ENCODE data around the gene TUBB4A. TPM values are rescaled to one million over a fixed set of nuclear protein-coding genes. Genes with fewer than 3 reads are reported as not detected.

The TUBB4A gene
- polyA plus RNA-seq, 1 donor = 7.3 TPM

DNA sequence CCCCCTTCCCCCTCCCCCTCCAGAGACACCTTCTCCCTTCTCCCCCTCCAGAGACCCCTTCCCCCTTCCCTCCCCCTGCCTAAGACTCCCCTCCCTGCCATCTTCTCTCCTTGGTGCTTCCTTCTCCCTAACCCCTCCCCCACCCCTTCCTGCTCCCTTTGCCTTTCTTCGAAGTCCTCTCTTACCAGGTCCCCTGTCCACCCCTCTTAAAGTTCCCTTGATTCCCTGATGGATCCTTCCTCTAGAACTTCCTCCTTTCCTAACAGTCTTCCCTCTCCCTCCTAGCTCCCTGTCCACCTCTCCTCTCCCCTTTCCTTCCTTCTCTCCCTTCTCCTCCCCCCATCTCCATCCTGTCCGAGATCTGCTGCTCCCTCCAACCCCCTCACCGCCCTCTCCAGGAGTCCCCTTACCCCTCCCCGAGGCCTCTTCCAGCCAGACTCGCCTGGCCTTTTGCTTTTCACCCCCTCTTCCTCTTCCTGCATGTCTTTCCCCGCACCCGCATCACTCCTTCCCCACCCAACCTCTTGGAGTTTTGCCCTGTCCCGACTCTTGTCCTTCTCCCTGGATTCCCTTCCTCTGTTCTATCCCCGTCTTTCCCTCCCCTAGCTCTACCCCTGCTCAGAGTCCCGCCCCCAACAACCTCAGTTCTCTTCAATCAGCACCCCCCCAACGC is 31.8 kb upstream of the TUBB4A start:
- peaks cover 15% of the 10 kb centered on the region for H3K4me1 ChIP-seq (ENCODE audit: control insufficient read depth, insufficient read depth, low read length)
- 0% methylated on average over 3 of the region's 11 CpGs for WGBS (ENCODE audit: insufficient coverage, low lambda C conversion rate)
- peaks cover 47% of the 10 kb centered on the region for H3K27me3 ChIP-seq (ENCODE audit: control insufficient read depth, insufficient read depth, low read length)
- DNase-seq = no peak
- H3K36me3 ChIP-seq (ENCODE audit: control insufficient read depth, insufficient read depth, low read length) = no peaks in the 10 kb centered on the region
- peaks cover 9% of the 10 kb centered on the region for H3K9me3 ChIP-seq (ENCODE audit: control insufficient read depth, low read depth, low read length)
- H3K27ac ChIP-seq (ENCODE audit: low read length) = no peak overlapping the region
- H3K4me3 ChIP-seq (ENCODE audit: low read length) = no peak overlapping the region

GRCh38 chr19:6533000-6533328 is 30.9 kb upstream of the TUBB4A start:
- no peak for DNase-seq
- Histone ChIP-seq H3K4me1 (ENCODE audit: control insufficient read depth, insufficient read depth, low read length) (peaks cover 15% of the 10 kb centered on the region), H3K27ac (ENCODE audit: low read length) (no peak overlapping the region), H3K27me3 (ENCODE audit: control insufficient read depth, insufficient read depth, low read length) (peaks cover 47% of the 10 kb centered on the region), H3K4me3 (ENCODE audit: low read length) (no peak overlapping the region), H3K9me3 (ENCODE audit: control insufficient read depth, low read depth, low read length) (peaks cover 9% of the 10 kb centered on the region), H3K36me3 (ENCODE audit: control insufficient read depth, insufficient read depth, low read length) (no peaks in the 10 kb centered on the region)
- no CpG with 5 or more reads among the region's 3 CpGs for WGBS (ENCODE audit: insufficient coverage, low lambda C conversion rate)

DNA sequence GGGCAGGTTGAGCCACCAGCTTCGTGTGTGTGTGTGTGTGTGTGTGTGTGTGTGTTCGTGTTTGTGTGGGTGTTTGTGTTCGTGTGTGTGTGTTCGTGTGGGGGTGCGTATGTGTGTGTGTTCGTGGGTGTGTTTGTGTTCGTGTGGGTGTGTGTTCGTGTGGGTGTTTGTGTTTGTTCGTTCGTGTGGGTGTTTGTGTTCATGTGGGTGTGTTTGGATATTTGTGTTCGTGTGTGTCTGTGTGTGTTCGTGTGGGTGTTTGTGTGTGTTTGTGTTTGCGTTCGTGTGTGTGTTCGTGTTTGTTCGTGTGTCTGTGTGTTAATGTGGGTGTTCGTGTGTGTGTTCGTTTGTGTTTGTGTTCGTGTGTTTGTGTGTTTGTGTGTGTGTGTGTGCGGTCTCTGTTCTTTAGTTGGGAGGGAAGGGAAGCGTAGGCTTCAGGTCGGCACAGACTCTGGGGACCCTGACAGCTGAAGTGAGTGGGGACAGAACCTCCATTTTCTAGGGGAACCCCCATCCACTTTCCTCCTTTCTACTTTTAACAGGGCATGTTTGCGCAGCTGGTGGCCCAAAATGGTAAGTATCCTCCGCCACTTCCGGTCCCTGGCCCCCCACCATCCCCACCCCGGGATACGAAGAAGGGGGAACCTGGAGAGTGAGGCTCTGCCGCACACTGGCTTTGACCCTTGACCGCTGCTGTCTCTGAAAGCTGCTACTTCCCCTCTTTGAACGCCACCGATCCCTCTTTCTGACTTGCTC is 30.3 kb upstream of the TUBB4A start:
- peaks cover 9% of the 10 kb centered on the region for H3K9me3 ChIP-seq (ENCODE audit: control insufficient read depth, low read depth, low read length)
- H3K27ac ChIP-seq (ENCODE audit: low read length) = no peak overlapping the region
- H3K4me1 ChIP-seq (ENCODE audit: control insufficient read depth, insufficient read depth, low read length) = peaks cover 15% of the 10 kb centered on the region
- peaks cover 47% of the 10 kb centered on the region for H3K27me3 ChIP-seq (ENCODE audit: control insufficient read depth, insufficient read depth, low read length)
- no peaks in the 10 kb centered on the region for H3K36me3 ChIP-seq (ENCODE audit: control insufficient read depth, insufficient read depth, low read length)
- no CpG with 5 or more reads among the region's 31 CpGs for WGBS (ENCODE audit: insufficient coverage, low lambda C conversion rate)
- DNase-seq = no peak
- no peak overlapping the region for H3K4me3 ChIP-seq (ENCODE audit: low read length)

GRCh38 chr19:6531956-6532243 is 29.8 kb upstream of the TUBB4A start:
- Histone ChIP-seq H3K27ac (ENCODE audit: low read length) (no peak overlapping the region), H3K9me3 (ENCODE audit: control insufficient read depth, low read depth, low read length) (peaks cover 9% of the 10 kb centered on the region), H3K4me1 (ENCODE audit: control insufficient read depth, insufficient read depth, low read length) (peaks cover 15% of the 10 kb centered on the region), H3K36me3 (ENCODE audit: control insufficient read depth, insufficient read depth, low read length) (no peaks in the 10 kb centered on the region), H3K4me3 (ENCODE audit: low read length) (no peak overlapping the region), H3K27me3 (ENCODE audit: control insufficient read depth, insufficient read depth, low read length) (peaks cover 47% of the 10 kb centered on the region)
- DNase-seq = no peak
- WGBS (ENCODE audit: insufficient coverage, low lambda C conversion rate) = no CpG with 5 or more reads among the region's 5 CpGs

DNA sequence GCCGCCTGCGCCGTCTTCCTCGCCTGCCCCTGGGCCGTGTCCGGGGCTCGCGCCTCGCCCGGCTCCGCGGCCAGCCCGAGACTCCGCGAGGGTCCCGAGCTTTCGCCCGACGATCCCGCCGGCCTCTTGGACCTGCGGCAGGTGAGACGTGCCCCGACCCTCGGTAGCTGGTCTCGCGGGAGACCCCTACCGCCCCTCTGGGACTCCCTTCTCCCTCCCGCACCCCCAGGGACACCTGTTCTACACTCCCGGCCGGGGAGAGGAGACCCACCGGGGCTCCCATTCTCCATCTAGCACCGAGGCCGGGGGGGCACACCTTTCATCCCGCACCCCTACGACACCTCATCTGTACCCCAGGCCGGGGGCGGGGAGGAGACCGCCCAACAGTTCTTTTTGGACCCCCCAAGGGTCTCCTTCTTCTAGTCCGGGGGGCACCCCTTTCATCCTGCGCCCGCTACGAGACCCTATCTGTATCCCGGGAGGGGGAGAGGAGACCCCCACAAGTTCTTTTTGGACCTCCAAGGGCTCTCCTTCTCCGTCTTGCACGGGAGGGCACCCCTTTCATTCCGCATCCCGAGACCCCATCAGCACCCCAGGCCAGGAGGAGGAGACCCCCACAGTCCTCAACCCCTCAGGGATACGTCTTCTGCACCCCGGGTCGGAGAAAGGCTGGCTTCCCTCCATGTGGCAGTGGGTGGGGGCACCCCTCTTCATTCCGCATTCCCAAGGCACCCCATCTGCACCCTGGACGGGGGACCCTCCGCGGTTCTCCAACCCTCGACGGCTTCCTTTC is 29.2 kb upstream of the TUBB4A start:
- peak overlapping the region; percentile 16 for H3K4me3 ChIP-seq (ENCODE audit: low read length)
- H3K27ac ChIP-seq (ENCODE audit: low read length) = no peak overlapping the region
- 10% methylated on average over 4 of the region's 57 CpGs for WGBS (ENCODE audit: insufficient coverage, low lambda C conversion rate)
- no peaks in the 10 kb centered on the region for H3K36me3 ChIP-seq (ENCODE audit: control insufficient read depth, insufficient read depth, low read length)
- H3K27me3 ChIP-seq (ENCODE audit: control insufficient read depth, insufficient read depth, low read length) = peaks cover 47% of the 10 kb centered on the region
- no peak for DNase-seq
- peaks cover 15% of the 10 kb centered on the region for H3K4me1 ChIP-seq (ENCODE audit: control insufficient read depth, insufficient read depth, low read length)
- H3K9me3 ChIP-seq (ENCODE audit: control insufficient read depth, low read depth, low read length) = peaks cover 9% of the 10 kb centered on the region

- Histone ChIP-seq H3K36me3 (ENCODE audit: control insufficient read depth, insufficient read depth, low read length) (no peaks in the 10 kb centered on the region), H3K9me3 (ENCODE audit: control insufficient read depth, low read depth, low read length) (peaks cover 9% of the 10 kb centered on the region), H3K4me3 (ENCODE audit: low read length) (peak within 1 kb of the TSS; percentile 59), H3K27me3 (ENCODE audit: control insufficient read depth, insufficient read depth, low read length) (peaks cover 46% of the 10 kb centered on the region), H3K4me1 (ENCODE audit: control insufficient read depth, insufficient read depth, low read length) (peaks cover 15% of the 10 kb centered on the region), H3K27ac (ENCODE audit: low read length) (peak within 1 kb of the TSS; percentile 42)
- peak; percentile 78 to 89 for DNase-seq
- 0% methylated on average over 1 of the region's 44 CpGs for WGBS (ENCODE audit: insufficient coverage, low lambda C conversion rate)
Measured at GRCh38 chr19:6530386-6531162, 28.5 kb upstream of the TUBB4A start, which contains the start of gene TNFSF9. TNFSF9 (plus strand) TSS chr19:6531026; CDS start chr19:6531037, 11 bp downstream.

- Histone ChIP-seq H3K36me3 (ENCODE audit: control insufficient read depth, insufficient read depth, low read length) (no peaks in the 10 kb centered on the region), H3K4me1 (ENCODE audit: control insufficient read depth, insufficient read depth, low read length) (peaks cover 15% of the 10 kb centered on the region), H3K27me3 (ENCODE audit: control insufficient read depth, insufficient read depth, low read length) (peaks cover 42% of the 10 kb centered on the region), H3K4me3 (ENCODE audit: low read length) (peak overlapping the region; percentile 59), H3K9me3 (ENCODE audit: control insufficient read depth, low read depth, low read length) (peaks cover 9% of the 10 kb centered on the region), H3K27ac (ENCODE audit: low read length) (no peak overlapping the region)
- DNase-seq = no peak
- 100% methylated on average over 1 of the region's 2 CpGs for WGBS (ENCODE audit: insufficient coverage, low lambda C conversion rate)
Measured at GRCh38 chr19:6529937-6530385, 27.9 kb upstream of the TUBB4A start.

- 52% methylated on average over 2 of the region's 2 CpGs for WGBS (ENCODE audit: insufficient coverage, low lambda C conversion rate)
- DNase-seq = no peak
- H3K4me1 ChIP-seq (ENCODE audit: control insufficient read depth, insufficient read depth, low read length) = peaks cover 11% of the 10 kb centered on the region
- H3K9me3 ChIP-seq (ENCODE audit: control insufficient read depth, low read depth, low read length) = peaks cover 4% of the 10 kb centered on the region
- H3K27ac ChIP-seq (ENCODE audit: low read length) = no peak overlapping the region
- peaks cover 36% of the 10 kb centered on the region for H3K27me3 ChIP-seq (ENCODE audit: control insufficient read depth, insufficient read depth, low read length)
- H3K36me3 ChIP-seq (ENCODE audit: control insufficient read depth, insufficient read depth, low read length) = no peaks in the 10 kb centered on the region
- H3K4me3 ChIP-seq (ENCODE audit: low read length) = no peak overlapping the region
Measured at GRCh38 chr19:6529351-6529750, 27.2 kb upstream of the TUBB4A start.

DNA sequence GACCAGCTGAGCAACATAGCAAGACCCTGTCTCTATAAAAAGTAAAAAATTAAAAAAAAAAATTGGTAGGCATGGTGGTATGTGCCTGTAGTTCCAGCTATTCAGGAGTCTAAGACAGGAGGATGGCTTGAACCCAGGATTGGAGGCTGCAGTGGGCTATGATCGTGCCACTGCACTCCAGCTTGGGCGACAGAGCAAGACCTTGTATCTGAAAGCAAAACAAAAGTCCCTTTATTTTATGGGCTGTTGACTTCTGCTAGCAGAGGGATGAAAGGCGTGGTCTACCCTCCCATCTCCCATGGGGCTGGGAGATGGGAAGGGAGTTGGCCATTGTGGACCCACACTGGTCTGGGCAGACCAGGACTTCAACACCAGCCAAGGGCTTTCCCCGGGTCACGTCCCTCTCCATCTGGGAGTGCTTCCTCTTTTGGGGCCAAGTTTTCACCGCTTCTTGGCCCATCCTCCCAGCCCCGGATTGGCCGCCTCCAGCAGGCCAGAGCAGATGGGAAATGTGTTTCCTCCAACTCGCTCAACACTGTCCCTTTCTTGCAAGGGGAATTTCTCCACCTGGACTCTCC is 26.5 kb upstream of the TUBB4A start:
- no peak for DNase-seq
- WGBS (ENCODE audit: insufficient coverage, low lambda C conversion rate) = no CpG with 5 or more reads among the region's 9 CpGs
- peaks cover 31% of the 10 kb centered on the region for H3K27me3 ChIP-seq (ENCODE audit: control insufficient read depth, insufficient read depth, low read length)
- no peak overlapping the region for H3K4me3 ChIP-seq (ENCODE audit: low read length)
- peaks cover 4% of the 10 kb centered on the region for H3K9me3 ChIP-seq (ENCODE audit: control insufficient read depth, low read depth, low read length)
- H3K27ac ChIP-seq (ENCODE audit: low read length) = no peak overlapping the region
- no peaks in the 10 kb centered on the region for H3K36me3 ChIP-seq (ENCODE audit: control insufficient read depth, insufficient read depth, low read length)
- H3K4me1 ChIP-seq (ENCODE audit: control insufficient read depth, insufficient read depth, low read length) = peaks cover 11% of the 10 kb centered on the region

All from large intestine (tissue), 3 donors.